Natural killer cell treated with Interleukin-12 subunit alpha and Interleukin-12 subunit beta and Interleukin-15 and Interleukin-18, amount 100 ng/mL, for 72 hours (primary cell): ENCODE measurements around the gene PRKAR2B. TPM values are rescaled to one million over a fixed set of nuclear protein-coding genes. Genes with fewer than 3 reads are reported as not detected.
A peak's percentile ranks its signal among the peaks of the same experiment; 100 is the strongest.

Experiments
- ATAC-seq, 2 donors: fragments of 150-1000 bp; cut with Tn5 transposase in 1 of 2; sonication (Bioruptor Pico), chemical (Tn5 transposase) in 1 of 2; 2 replicates each; pipeline ENCODE4 v1.10.0; 2021
- DNase-seq: peaks from one replicate; pipeline ENCODE4 v3.0.0; 2022; ENCODE audit warnings: low spot score
- H3K27ac Mint-ChIP-seq, 2 donors: 1 replicate in 1 of 2; 2 replicates in 1 of 2; pipeline ENCODE4 v1.8.0; 2022; ENCODE audit warnings: mixed read lengths in 2 of 2, mild to moderate bottlenecking in 1 of 2, moderate library complexity in 1 of 2
- H3K27me3 Mint-ChIP-seq, 2 donors: 1 replicate in 1 of 2; 2 replicates in 1 of 2; pipeline ENCODE4 v1.8.0; 2022; ENCODE audit warnings: mixed read lengths in 2 of 2
- H3K36me3 Mint-ChIP-seq: one replicate; pipeline ENCODE4 v1.8.0; 2022; ENCODE audit warnings: mixed read lengths
- H3K4me1 Mint-ChIP-seq, 2 donors: 1 replicate in 1 of 2; 2 replicates in 1 of 2; pipeline ENCODE4 v1.8.0; 2022; ENCODE audit warnings: low read depth in 2 of 2, mixed read lengths in 2 of 2, mild to moderate bottlenecking in 1 of 2
- H3K4me3 Mint-ChIP-seq: one replicate; pipeline ENCODE4 v1.8.0; 2022; ENCODE audit warnings: mixed read lengths
- H3K9me3 Mint-ChIP-seq: 2 replicates; pipeline ENCODE4 v1.8.0; 2022; ENCODE audit warnings: mixed read lengths
- total RNA-seq, 2 donors: library from RNA; stranded (reverse); gene quantifications; one replicate each; pipeline ENCODE4 v1.2.3, GENCODE V29; 2022

The PRKAR2B gene
- total RNA-seq, result 1 to 10 TPM in 1 of 2 donors, under 1 TPM in 1; 0.57 to 4.7 TPM

DNA sequence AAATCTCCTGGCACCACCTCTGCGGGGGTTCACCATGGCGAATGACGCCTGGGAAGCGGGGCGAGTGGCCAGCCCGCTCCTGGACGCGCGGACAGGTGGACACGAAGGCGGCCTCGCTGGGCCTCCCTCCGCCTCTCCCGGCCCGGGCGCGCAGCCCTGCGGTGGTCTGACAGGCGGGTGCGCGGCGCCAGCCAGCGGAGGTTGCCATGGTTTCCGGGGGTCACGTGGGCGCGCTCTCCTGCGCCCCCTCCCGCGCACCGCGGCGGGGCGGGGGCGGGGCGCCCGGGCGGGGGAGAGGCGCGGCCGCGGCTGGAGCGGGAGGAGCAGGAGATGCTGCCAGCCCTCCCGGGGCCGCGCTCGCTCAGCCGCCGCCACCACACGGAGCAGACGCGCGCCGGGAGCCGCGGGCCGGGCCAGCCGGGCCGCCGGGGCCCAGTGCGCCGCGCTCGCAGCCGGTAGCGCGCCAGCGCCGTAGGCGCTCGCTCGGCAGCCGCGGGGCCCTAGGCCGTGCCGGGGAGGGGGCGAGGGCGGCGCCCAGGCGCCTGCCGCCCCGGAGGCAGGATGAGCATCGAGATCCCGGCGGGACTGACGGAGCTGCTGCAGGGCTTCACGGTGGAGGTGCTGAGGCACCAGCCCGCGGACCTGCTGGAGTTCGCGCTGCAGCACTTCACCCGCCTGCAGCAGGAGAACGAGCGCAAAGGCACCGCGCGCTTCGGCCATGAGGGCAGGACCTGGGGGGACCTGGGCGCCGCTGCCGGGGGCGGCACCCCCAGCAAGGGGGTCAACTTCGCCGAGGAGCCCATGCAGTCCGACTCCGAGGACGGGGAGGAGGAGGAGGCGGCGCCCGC is at the start of gene PRKAR2B:
PRKAR2B (plus strand) TSS at position 359 of the 848 bp plus-strand sequence; CDS start at position 562, 203 bp downstream.
- Mint-ChIP-seq H3K27me3 (peaks cover 24 to 42% of the 10 kb centered on the region in 2 donors), H3K36me3 (no peaks in the 10 kb centered on the region), H3K4me1 (peaks cover 14 to 19% of the 10 kb centered on the region in 2 donors), H3K27ac (peak within 1 kb of the TSS; percentile 6 to 14), H3K9me3 (no peaks in the 10 kb centered on the region), H3K4me3 (peak within 1 kb of the TSS; percentile 84)
- DNase-seq (peak; percentile 78), ATAC-seq (peak; percentile 95 to 96)

GRCh38 chr7:106994833-106995232 is 49.7 kb upstream of the PRKAR2B start:
- no peak for DNase-seq
- H3K4me1 Mint-ChIP-seq, result no peaks in the 10 kb centered on the region
- peaks cover 12 to 25% of the 10 kb centered on the region in 2 donors for H3K27me3 Mint-ChIP-seq
- no peak for ATAC-seq
- H3K4me3 Mint-ChIP-seq, result no peak overlapping the region
- H3K9me3 Mint-ChIP-seq, result no peaks in the 10 kb centered on the region
- H3K27ac Mint-ChIP-seq, result no peak overlapping the region
- H3K36me3 Mint-ChIP-seq, result no peaks in the 10 kb centered on the region

DNA sequence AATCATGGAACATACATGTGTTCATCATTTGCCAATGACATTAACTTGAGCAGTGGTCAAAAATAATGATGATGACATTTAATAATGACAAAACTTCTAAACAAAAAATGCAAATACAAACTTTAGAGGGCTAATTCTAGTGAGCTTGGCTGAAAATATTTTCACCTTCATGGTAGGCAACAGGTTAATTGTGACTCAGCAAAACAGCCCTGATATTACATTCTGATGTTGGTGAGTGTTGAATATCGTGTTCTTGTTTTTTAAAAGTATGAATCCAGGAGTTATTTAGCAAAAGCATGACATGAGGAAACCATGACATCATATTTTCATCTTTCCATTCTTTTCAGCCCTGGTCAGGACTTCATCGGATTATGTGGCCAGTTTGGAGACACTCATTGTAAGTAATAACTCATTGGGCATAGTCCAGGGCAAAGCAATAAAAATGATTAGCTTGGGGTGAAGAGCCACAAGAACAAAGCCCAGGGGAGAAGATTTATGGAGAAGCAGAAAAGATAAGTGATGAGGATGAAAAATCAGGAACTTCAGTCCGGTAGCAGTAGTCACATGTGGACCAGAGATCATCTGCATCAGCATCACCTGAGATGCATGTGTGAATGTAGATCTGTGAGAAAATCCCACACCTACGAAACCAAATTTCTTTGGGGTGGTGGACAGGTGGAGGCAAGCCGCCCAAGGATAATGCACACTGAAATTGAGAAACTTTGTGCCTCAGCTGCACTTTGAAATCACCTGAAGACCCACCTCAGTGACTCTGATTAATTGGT is 46.8 kb upstream of the PRKAR2B start:
- Mint-ChIP-seq H3K27ac (no peak overlapping the region), H3K36me3 (no peaks in the 10 kb centered on the region), H3K4me1 (no peaks in the 10 kb centered on the region), H3K9me3 (no peaks in the 10 kb centered on the region), H3K27me3 (peaks cover 14 to 32% of the 10 kb centered on the region in 2 donors), H3K4me3 (no peak overlapping the region)
- ATAC-seq (no peak), DNase-seq (no peak)

DNA sequence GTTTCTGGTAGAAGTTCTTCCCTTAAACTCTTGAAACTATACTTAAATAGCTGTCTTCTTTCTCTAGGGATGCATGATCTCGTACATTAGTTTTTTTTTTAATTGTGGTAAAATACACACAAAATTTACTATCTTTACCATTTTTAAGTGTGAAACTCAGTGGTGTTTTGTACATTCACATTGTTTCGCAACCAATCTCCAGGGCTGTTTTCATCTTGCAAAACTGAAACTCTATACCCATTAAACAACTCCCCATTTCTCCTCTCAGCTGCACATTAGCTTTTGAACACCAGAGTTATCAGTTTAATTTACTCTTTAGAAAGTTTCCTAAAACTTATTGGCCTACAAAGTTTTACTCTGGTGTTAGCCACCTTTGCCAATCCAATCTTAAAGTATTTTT is 45.5 kb upstream of the PRKAR2B start:
- no peak overlapping the region for H3K4me3 Mint-ChIP-seq
- no peaks in the 10 kb centered on the region for H3K4me1 Mint-ChIP-seq
- H3K27me3 Mint-ChIP-seq, result peaks cover 16 to 27% of the 10 kb centered on the region in 2 donors
- H3K36me3 Mint-ChIP-seq, result no peaks in the 10 kb centered on the region
- no peaks in the 10 kb centered on the region for H3K9me3 Mint-ChIP-seq
- ATAC-seq, result no peak
- no peak for DNase-seq
- H3K27ac Mint-ChIP-seq, result no peak overlapping the region

- DNase-seq (no peak), ATAC-seq (no peak)
- Mint-ChIP-seq H3K4me1 (no peaks in the 10 kb centered on the region), H3K36me3 (no peaks in the 10 kb centered on the region), H3K9me3 (no peaks in the 10 kb centered on the region), H3K27me3 (peaks cover 13 to 15% of the 10 kb centered on the region in 2 donors), H3K27ac (no peak overlapping the region), H3K4me3 (no peak overlapping the region)
Measured at GRCh38 chr7:107001490-107001889, 43.0 kb upstream of the PRKAR2B start.

DNA sequence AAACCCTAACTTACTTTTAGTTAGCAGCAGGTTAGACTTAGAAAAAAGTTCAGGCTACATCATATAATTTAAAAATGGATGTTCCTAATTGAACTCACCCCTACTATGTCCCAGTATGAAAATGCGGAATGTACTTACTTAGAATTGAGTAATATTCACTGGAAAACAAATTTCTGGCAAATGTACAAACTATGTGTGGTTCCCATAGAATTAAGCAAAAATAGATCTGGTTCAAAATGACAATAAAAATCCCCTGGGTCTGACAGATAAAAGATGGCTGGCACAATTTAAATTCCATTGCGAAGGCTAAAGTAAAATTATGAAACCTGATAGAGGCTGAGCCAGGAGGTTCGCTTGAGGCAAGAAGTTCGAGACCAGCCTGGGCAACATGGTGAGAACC is 42.4 kb upstream of the PRKAR2B start:
- Mint-ChIP-seq H3K27ac (no peak overlapping the region), H3K4me3 (no peak overlapping the region), H3K36me3 (no peaks in the 10 kb centered on the region), H3K4me1 (no peaks in the 10 kb centered on the region), H3K9me3 (no peaks in the 10 kb centered on the region), H3K27me3 (peaks cover 13 to 15% of the 10 kb centered on the region in 2 donors)
- no peak for DNase-seq
- ATAC-seq, result no peak

- Mint-ChIP-seq H3K4me1 (no peaks in the 10 kb centered on the region), H3K27ac (no peak overlapping the region), H3K4me3 (no peak overlapping the region), H3K27me3 (peaks cover 11% of the 10 kb centered on the region in 2 donors), H3K9me3 (no peaks in the 10 kb centered on the region), H3K36me3 (no peaks in the 10 kb centered on the region)
- ATAC-seq (no peak), DNase-seq (no peak)
Measured at GRCh38 chr7:107002529-107002998, 41.9 kb upstream of the PRKAR2B start.

DNA sequence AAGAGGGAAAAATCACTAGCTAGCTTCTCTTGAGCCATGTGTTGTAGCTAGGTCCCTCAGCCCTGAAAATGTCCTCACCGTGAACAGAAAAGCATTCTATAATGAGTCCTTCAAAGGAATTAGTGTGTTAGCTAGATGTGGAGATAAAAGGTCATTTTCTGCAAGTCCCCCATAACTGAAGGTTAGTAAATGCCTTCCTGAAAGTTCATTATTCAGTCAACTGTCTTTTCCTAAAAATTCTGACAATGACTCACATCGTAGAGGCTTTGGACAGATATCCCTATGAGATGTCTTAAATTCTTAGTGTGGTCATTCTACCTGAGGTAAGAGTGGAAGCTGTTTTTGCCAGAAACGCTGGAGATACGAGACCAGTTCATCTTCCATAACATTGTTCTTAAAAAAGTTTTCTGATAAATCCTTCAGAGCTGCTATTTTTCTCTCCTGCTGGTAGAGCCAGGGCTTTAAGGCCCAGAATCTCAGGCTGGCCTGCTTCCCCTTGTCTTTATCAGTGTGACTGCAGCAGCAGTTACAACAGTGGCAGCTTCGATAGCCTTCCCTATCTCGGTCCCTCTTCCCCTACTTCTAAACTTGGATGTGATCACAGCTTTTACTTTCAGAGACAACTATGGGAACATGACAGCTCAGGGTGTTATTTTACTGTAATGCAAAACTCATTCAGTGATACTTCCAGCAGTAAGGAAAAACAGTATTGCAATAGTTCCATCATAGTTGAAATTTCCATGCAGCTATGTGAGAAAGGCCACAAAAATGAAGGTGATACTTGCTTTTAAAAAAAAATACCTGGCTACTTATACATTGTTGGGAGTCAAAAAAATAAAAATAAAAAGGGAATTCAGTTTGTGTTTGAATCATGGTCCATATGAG is 37.3 kb upstream of the PRKAR2B start:
- DNase-seq (no peak), ATAC-seq (no peak)
- no peaks in the 10 kb centered on the region for H3K36me3 Mint-ChIP-seq
- peaks cover 0 to 2% of the 10 kb centered on the region in 2 donors for H3K27me3 Mint-ChIP-seq
- no peak overlapping the region for H3K27ac Mint-ChIP-seq
- no peak overlapping the region for H3K4me3 Mint-ChIP-seq
- H3K9me3 Mint-ChIP-seq, result no peaks in the 10 kb centered on the region
- no peaks in the 10 kb centered on the region for H3K4me1 Mint-ChIP-seq

GRCh38 chr7:107007892-107008287 is 36.6 kb upstream of the PRKAR2B start:
- ATAC-seq (no peak), DNase-seq (no peak)
- Mint-ChIP-seq H3K27me3 (peaks cover 2% of the 10 kb centered on the region in 2 donors), H3K36me3 (no peaks in the 10 kb centered on the region), H3K9me3 (no peaks in the 10 kb centered on the region), H3K4me1 (no peaks in the 10 kb centered on the region), H3K4me3 (no peak overlapping the region), H3K27ac (no peak overlapping the region)

DNA sequence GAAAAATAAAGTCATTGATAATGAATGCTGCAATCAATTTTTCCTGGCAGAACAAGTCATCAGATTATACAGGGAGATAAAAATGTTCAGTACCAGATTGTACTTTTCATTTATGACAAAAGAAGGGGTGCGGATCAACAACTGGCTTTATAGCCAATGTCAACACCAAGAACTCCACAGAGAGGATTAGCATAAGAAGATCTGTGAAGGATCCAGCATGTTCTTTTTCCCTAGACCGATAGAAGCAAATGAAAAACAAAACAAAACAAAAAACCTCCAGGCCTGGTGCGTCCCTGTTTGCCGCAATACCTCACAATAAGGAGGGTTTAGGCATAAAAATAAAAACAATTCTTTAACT is 34.7 kb upstream of the PRKAR2B start:
- Mint-ChIP-seq H3K27ac (no peak overlapping the region), H3K36me3 (no peaks in the 10 kb centered on the region), H3K4me1 (no peaks in the 10 kb centered on the region), H3K27me3 (peaks cover 2 to 7% of the 10 kb centered on the region in 2 donors), H3K4me3 (no peak overlapping the region), H3K9me3 (no peaks in the 10 kb centered on the region)
- ATAC-seq, result no peak
- no peak for DNase-seq

GRCh38 chr7:107012691-107013090 is 31.8 kb upstream of the PRKAR2B start:
- H3K9me3 Mint-ChIP-seq, result no peaks in the 10 kb centered on the region
- no peak overlapping the region for H3K27ac Mint-ChIP-seq
- H3K27me3 Mint-ChIP-seq, result peaks cover 3 to 15% of the 10 kb centered on the region in 2 donors
- H3K36me3 Mint-ChIP-seq, result no peaks in the 10 kb centered on the region
- DNase-seq (no peak), ATAC-seq (no peak)
- no peak overlapping the region for H3K4me3 Mint-ChIP-seq
- no peaks in the 10 kb centered on the region for H3K4me1 Mint-ChIP-seq

- H3K36me3 Mint-ChIP-seq, result no peaks in the 10 kb centered on the region
- H3K4me3 Mint-ChIP-seq, result no peak overlapping the region
- peaks cover 3 to 22% of the 10 kb centered on the region in 2 donors for H3K27me3 Mint-ChIP-seq
- no peak for DNase-seq
- H3K9me3 Mint-ChIP-seq, result no peaks in the 10 kb centered on the region
- H3K4me1 Mint-ChIP-seq, result no peaks in the 10 kb centered on the region
- no peak overlapping the region for H3K27ac Mint-ChIP-seq
- no peak for ATAC-seq
Measured at GRCh38 chr7:107014387-107015023, 30.0 kb upstream of the PRKAR2B start.

DNA sequence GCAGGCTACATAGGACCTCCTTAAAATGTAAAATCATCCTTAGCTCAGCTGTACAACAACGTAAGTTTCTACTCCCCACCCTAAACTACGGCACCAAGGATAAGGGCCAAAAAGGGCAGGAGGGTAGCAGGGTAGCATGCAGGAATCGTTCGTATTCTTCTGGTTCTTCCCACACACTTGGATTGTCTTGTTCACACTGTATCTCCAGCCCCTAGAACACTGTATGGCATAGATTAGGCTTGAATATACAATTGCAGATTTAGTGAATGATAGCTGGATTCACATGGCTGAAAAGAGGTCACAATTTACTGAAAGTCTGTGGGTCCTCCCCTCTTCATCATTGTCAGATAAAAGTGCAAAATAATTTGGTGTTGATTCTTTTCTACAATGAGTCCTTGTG is 28.2 kb upstream of the PRKAR2B start:
- Mint-ChIP-seq H3K4me1 (no peaks in the 10 kb centered on the region), H3K36me3 (no peaks in the 10 kb centered on the region), H3K27me3 (peaks cover 3 to 22% of the 10 kb centered on the region in 2 donors), H3K27ac (no peak overlapping the region), H3K4me3 (no peak overlapping the region), H3K9me3 (no peaks in the 10 kb centered on the region)
- ATAC-seq, result no peak
- DNase-seq, result no peak
